Cardiac muscle cell (in vitro differentiated cells and primary cell): ENCODE measurements around the gene PILRA. TPM values are rescaled to one million over a fixed set of nuclear protein-coding genes. Genes with fewer than 3 reads are reported as not detected.
"Not testable (repeated sequence)": the region's sequence is repeated elsewhere in the genome, so short reads cannot be mapped to it uniquely, and the experiment has no call there.

ENCODE experiments used
- DNase-seq, 2 donors: peaks; one replicate each; pipeline versions ENCODE4 v3.0.0 to v3.0.0-alpha.2; 2010 to 2017; ENCODE audit warnings: low read depth in 1 of 2, low spot score in 1 of 2
- H3K27ac ChIP-seq: fragments of 200-600 bp; sonication (generic); 2 replicates; pipeline ENCODE4 v1.5.1; 2016
- H3K27me3 ChIP-seq: fragments of 200-600 bp; sonication (generic); 2 replicates; pipeline ENCODE4 v1.6.0; 2016; ENCODE audit warnings: control low read depth
- H3K36me3 ChIP-seq: fragments of 200-600 bp; sonication (generic); 2 replicates; pipeline ENCODE4 v1.5.1; 2016; ENCODE audit warnings: control low read depth
- H3K4me1 ChIP-seq: fragments of 200-600 bp; sonication (generic); 2 replicates; pipeline ENCODE4 v1.8.1; 2017; ENCODE audit warnings: low read depth, mild to moderate bottlenecking, mixed run types
- H3K4me3 ChIP-seq: fragments of 200-600 bp; sonication (generic); 2 replicates; pipeline ENCODE4 v1.5.1; 2016; ENCODE audit warnings: mild to moderate bottlenecking
- H3K9me3 ChIP-seq: fragments of 200-600 bp; sonication (generic); 2 replicates; pipeline ENCODE4 v1.5.1; 2017; ENCODE audit warnings: low read depth, mild to moderate bottlenecking, control low read depth
- polyA plus RNA-seq: library from polyadenylated mRNA; unstranded; fragments of >200 nt; fragmentation: Nextera tagmentation; extraction: Ambion mirVana; gene quantifications from 2 replicates; pipeline ENCODE4 v1.2.1, GENCODE V29; 2016
- total RNA-seq: library from RNA; depleted of rRNA; stranded (reverse); fragments of >200 nt; gene quantifications from 2 replicates; pipeline ENCODE4 v1.2.3, GENCODE V29; 2016
- TF ChIP-seq, protein P1 (sequence below): IDR thresholded peaks from 2 replicates; pipeline ENCODE4 v1.5.1; 2012; ENCODE audit warnings: low read depth, mild to moderate bottlenecking, low read length

Gene PILRA
- total and polyA plus RNA-seq, 2 experiments from 2014 or later, result 3.1 to 4.0 TPM

- no peaks in the 10 kb centered on the region for H3K9me3 ChIP-seq
- H3K27me3 ChIP-seq, result no peaks in the 10 kb centered on the region
- TF ChIP-seq, protein P1, sequence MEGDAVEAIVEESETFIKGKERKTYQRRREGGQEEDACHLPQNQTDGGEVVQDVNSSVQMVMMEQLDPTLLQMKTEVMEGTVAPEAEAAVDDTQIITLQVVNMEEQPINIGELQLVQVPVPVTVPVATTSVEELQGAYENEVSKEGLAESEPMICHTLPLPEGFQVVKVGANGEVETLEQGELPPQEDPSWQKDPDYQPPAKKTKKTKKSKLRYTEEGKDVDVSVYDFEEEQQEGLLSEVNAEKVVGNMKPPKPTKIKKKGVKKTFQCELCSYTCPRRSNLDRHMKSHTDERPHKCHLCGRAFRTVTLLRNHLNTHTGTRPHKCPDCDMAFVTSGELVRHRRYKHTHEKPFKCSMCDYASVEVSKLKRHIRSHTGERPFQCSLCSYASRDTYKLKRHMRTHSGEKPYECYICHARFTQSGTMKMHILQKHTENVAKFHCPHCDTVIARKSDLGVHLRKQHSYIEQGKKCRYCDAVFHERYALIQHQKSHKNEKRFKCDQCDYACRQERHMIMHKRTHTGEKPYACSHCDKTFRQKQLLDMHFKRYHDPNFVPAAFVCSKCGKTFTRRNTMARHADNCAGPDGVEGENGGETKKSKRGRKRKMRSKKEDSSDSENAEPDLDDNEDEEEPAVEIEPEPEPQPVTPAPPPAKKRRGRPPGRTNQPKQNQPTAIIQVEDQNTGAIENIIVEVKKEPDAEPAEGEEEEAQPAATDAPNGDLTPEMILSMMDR, result no peak
- DNase-seq, result no peak
- H3K4me3 ChIP-seq, result no peak overlapping the region
- H3K27ac ChIP-seq, result no peak overlapping the region
- no peaks in the 10 kb centered on the region for H3K36me3 ChIP-seq
- H3K4me1 ChIP-seq, result no peaks in the 10 kb centered on the region
Measured at GRCh38 chr7:100370746-100371145, 2.5 kb upstream of the PILRA start.

DNA sequence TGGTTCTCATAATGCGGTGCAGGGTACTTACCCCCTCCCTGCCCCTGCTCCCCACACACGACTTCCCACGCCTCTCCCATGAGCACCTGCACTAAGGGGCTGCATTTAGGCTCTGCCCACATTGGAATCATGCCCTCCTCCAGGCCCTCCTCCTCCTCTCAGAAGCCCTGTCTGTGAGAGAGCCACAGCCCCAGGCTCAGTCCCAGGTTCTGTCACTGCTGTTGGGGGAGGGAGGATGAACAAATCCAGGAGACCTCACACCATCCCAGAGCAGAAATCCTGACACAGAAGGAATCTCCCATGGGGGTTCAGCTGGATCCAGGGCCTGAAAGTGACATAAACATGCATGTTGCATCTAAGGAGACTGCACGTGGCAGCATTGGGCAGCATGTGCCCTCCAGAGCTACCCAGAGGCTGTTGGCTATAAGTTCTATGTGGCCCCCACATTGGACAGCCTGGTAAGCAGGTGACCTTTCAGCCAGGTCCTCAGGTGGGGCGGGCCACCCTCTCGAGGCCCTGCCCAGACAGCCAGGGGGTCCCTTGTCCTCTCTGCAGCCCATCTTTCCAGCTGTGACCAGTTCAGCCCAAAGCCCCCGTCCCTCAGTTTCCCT, 1.6 kb upstream of the PILRA start:
- no peaks in the 10 kb centered on the region for H3K4me1 ChIP-seq
- TF ChIP-seq, protein P1, result no peak
- no peaks in the 10 kb centered on the region for H3K36me3 ChIP-seq
- no peaks in the 10 kb centered on the region for H3K27me3 ChIP-seq
- no peaks in the 10 kb centered on the region for H3K9me3 ChIP-seq
- DNase-seq, result no peak
- no peak overlapping the region for H3K27ac ChIP-seq
- no peak overlapping the region for H3K4me3 ChIP-seq

- Histone ChIP-seq H3K27ac (no peak overlapping the region), H3K4me3 (no peak overlapping the region), H3K9me3 (no peaks in the 10 kb centered on the region), H3K27me3 (no peaks in the 10 kb centered on the region), H3K4me1 (no peaks in the 10 kb centered on the region), H3K36me3 (no peaks in the 10 kb centered on the region)
- TF ChIP-seq, protein P1, result no peak
- peak in 1 of 2 donors; percentile 81 for DNase-seq
Measured at GRCh38 chr7:100372256-100372655, 1.0 kb upstream of the PILRA start.

GRCh38 chr7:100372694-100373093, 593 bp upstream of the PILRA start:
- DNase-seq, result no peak
- Histone ChIP-seq H3K4me1 (no peaks in the 10 kb centered on the region), H3K27me3 (no peaks in the 10 kb centered on the region), H3K27ac (no peak overlapping the region), H3K4me3 (no peak overlapping the region), H3K9me3 (no peaks in the 10 kb centered on the region), H3K36me3 (no peaks in the 10 kb centered on the region)
- TF ChIP-seq, protein P1, result no peak

- H3K9me3 ChIP-seq, H3K4me3 ChIP-seq, H3K4me1 ChIP-seq, H3K27me3 ChIP-seq, H3K27ac ChIP-seq, H3K36me3 ChIP-seq, DNase-seq: not testable (repeated sequence)
Measured at GRCh38 chr7:100373870-100374598, 747 bp downstream of the PILRA start.

- TF ChIP-seq, protein P1, result no peak
- H3K9me3 ChIP-seq, result no peaks in the 10 kb centered on the region
- no peaks in the 10 kb centered on the region for H3K4me1 ChIP-seq
- H3K27ac ChIP-seq, result no peak overlapping the region
- H3K36me3 ChIP-seq, result no peaks in the 10 kb centered on the region
- H3K4me3 ChIP-seq, result no peak overlapping the region
- H3K27me3 ChIP-seq, result no peaks in the 10 kb centered on the region
- DNase-seq, result no peak
Measured at GRCh38 chr7:100374601-100375000, 1.3 kb downstream of the PILRA start.
